Inflammatory macrophage treated with lipopolysaccharide for 4 hours (primary cell): Measurements from ENCODE around the gene RTF1.
"Not testable (repeated sequence)": the region's sequence is repeated elsewhere in the genome, so short reads cannot be mapped to it uniquely, and the experiment has no call there.

ENCODE experiments used
- DNase-seq: peaks from one replicate; pipeline ENCODE4 v3.0.0-alpha.2; 2020

The RTF1 gene

GRCh38 chr15:41438206-41438605, 21.3 kb downstream of the RTF1 start:
- no peak for DNase-seq

DNA sequence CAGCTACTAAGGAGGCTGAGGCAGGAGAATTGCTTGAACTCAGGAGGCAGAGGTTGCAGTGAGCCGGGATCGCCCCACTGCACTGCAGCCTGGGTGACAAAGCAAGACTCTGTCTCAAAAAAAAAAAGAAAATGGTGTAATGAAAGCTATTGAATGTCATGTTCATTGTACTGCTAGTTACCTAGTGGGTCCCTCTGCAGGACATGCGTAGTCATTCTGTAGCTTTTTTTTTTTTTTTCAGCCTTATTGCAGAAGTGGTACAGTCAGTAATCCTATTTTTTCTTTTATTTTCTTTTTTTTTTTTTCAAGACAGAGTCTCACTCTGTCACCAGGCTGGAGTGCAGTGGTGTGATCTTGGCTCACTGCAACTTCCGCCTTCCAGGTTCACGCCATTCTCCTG, 21.9 kb downstream of the RTF1 start:
- peak; percentile 39 for DNase-seq

- no peak for DNase-seq
These were observed 26.4 kb downstream of the RTF1 start for GRCh38 chr15:41443275-41443674.

DNA sequence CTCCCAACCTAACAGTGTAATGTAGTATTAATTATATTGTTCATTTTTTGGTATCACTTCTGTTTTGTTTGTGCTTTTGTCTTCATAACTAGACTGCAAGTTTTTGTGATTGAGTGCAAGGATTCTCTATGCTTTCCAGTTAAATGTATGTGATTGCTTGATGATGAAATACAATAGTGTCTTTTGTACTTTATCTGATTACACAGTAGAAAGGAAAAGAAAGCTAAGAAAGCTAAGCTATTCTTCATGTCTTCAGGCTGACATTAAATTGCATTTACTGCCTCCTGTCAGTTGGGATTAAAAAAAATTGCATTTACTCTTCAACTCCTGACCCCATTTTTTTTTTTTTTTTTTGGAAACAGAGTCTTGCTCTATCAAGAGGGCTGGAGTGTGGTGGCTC, 28.5 kb downstream of the RTF1 start:
- DNase-seq: no peak

- peak; percentile 25 for DNase-seq
These were observed 45.3 kb downstream of the RTF1 start for GRCh38 chr15:41462084-41462795.

GRCh38 chr15:41464889-41465580, 48.1 kb downstream of the RTF1 start:
- no peak for DNase-seq

- peak; percentile 45 for DNase-seq
These were observed 49.0 kb downstream of the RTF1 start for GRCh38 chr15:41465822-41466421.

GRCh38 chr15:41466711-41467110, 49.8 kb downstream of the RTF1 start:
- DNase-seq: no peak

GRCh38 chr15:41469644-41470043, 52.7 kb downstream of the RTF1 start:
- not testable (repeated sequence) for DNase-seq

GRCh38 chr15:41473418-41473817, 56.5 kb downstream of the RTF1 start:
- DNase-seq: no peak

- DNase-seq: no peak
These were observed 57.5 kb downstream of the RTF1 start for GRCh38 chr15:41474436-41474835.

DNA sequence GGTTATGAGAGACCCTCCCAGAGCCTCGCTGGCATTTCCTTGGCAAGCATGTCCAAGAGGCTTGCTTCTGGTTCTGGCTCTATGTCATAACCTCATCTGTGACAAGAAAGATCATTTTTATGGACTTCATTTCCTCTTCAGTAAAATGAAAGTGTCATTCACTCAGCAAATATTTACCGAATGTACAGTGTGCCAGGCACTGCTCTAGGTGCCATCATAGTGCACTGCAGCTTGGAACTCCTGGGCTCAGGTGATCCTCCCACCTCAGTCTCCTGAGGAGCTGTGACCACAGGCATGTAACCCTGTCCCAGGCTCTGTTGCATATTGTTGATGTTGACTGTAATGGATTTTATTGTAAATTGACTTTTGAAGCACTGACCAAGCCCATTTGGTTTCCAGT, 58.0 kb downstream of the RTF1 start:
- DNase-seq: no peak

GRCh38 chr15:41476416-41477048, 59.6 kb downstream of the RTF1 start:
- no peak for DNase-seq

GRCh38 chr15:41480396-41481140, 63.7 kb downstream of the RTF1 start:
- no peak for DNase-seq

- DNase-seq: no peak
These were observed 65.4 kb downstream of the RTF1 start for GRCh38 chr15:41482110-41482877.

DNA sequence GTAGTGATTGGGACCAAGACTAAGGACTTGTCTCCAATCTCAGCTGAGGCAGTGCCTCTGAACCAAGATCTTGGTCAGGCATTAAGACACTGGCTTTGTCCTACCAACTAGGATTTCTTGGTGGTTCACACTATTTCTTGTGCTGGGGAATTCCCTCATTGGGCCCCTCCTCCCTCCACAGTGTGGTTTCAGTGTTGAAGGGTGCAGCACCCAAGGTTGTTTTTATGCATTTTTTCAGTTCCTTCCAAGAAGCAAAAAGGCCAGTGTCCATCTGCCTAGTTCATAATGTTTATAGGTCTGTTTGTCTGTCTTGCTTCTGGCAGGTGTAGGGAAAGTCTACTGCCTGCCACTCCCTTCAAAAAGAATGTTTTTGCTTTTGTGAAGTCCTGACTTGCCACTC, 66.2 kb downstream of the RTF1 start:
- DNase-seq: peak; percentile 43

DNA sequence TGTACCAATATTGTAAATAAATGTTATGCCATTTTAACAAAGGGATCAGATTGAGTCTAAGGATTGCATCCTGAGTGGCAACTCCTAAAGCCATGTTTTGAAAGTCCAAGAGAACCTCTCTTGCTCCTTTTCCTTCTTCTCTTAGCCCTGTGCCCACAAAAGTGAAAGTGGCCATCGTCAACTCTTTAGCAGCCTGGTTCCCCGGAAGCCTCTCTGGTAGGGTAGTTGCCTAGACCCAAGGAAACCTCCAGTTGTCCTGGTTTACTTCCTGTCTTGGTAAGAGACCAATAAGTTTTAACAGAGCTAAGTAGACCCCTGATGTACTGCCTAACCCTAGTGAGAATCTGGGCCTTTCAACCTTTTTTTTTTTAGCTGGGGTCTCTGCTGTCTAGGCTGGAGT, 66.6 kb downstream of the RTF1 start:
- DNase-seq: no peak

DNA sequence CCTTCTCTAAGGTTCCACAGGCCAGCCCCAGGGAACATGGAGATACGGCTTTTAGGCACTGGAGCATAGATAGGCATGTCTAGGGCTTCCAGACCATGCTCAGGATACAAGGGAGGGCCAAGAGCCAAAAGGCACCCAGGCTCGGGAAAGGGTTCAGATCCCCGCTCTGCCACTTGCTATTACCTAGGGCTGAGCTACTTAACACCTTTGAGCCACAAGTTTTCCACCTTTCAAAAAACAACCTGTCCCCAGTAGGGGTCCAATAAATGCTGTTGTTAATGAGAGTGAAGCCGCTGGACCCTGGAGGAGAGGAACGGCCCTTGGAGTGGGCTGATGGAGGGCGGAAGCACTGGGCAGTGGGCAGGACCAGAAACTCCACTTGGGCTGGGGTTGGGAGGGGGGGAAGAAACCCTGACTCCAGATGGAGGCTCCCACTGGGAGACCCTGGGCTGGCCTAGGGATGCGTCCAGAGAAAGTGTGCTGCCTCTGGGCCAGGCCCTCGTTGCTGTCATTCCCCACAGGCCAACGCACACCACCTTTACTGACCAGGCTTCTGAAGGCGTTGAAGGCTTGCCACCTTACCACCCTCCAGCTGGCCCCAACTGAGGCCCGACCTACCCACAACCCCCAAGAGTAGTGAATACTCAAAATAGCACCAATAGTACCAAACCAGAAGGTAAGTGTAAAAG, 68.2 kb downstream of the RTF1 start:
- DNase-seq: no peak

- no peak for DNase-seq
These were observed 69.4 kb downstream of the RTF1 start for GRCh38 chr15:41486286-41486685.

GRCh38 chr15:41487381-41487780, 70.5 kb downstream of the RTF1 start:
- no peak for DNase-seq

GRCh38 chr15:41487802-41488201, 70.9 kb downstream of the RTF1 start:
- no peak for DNase-seq

GRCh38 chr15:41489641-41490040, 72.7 kb downstream of the RTF1 start:
- DNase-seq: no peak
